H1 (cell line): ENCODE measurements around the gene CALCR. TPM values are rescaled to one million over a fixed set of nuclear protein-coding genes. Genes with fewer than 3 reads are reported as not detected.

Source experiments
- CTCF ChIA-PET: fragments of 300-600 bp; sonication (Branson Sonifier 250); formaldehyde crosslinking; loops from one replicate; lab custom pipeline; 2021; ENCODE audit not compliant: partially characterized antibody; lab: Charles Lee
- POLR2A ChIA-PET: fragments of 300-600 bp; sonication (Branson Sonifier 250); formaldehyde crosslinking; loops from one replicate; lab custom pipeline; 2021; ENCODE audit warnings: inconsistent platforms; ENCODE audit not compliant: partially characterized antibody; lab: Charles Lee
- DNase-seq, 2 experiments: peaks; one replicate each; pipeline versions ENCODE4 v3.0.0 to v3.0.0-alpha.2; 2010 to 2022; ENCODE audit warnings: low spot score in 2 of 2, low read depth in 1 of 2, mixed read lengths in 1 of 2
- FAIRE-seq: peaks from 2 replicates; lab custom pipeline; 2011; peaks lifted over from hg19 to GRCh38; lab: Jason Lieb, UNC
- H2AFZ ChIP-seq: 2 replicates; pipeline ENCODE4 v1.8.1; 2012; ENCODE audit warnings: low read length, inconsistent platforms
- H2AK5ac ChIP-seq: 2 replicates; pipeline ENCODE4 v1.6.1; 2013; ENCODE audit warnings: low read depth, low read length
- H2BK120ac ChIP-seq: replicated peaks from 2 replicates; pipeline ENCODE3; 2013; ENCODE audit warnings: low read depth, low read length, inconsistent platforms
- H2BK12ac ChIP-seq: 2 replicates; pipeline ENCODE4 v1.6.1; 2013; ENCODE audit warnings: low read depth, low read length
- H2BK15ac ChIP-seq: 2 replicates; pipeline ENCODE4 v1.6.1; 2013; ENCODE audit warnings: low read length
- H2BK20ac ChIP-seq: 2 replicates; pipeline ENCODE4 v1.6.1; 2013; ENCODE audit warnings: low read length
- H2BK5ac ChIP-seq: 2 replicates; pipeline ENCODE4 v1.6.1; 2013; ENCODE audit warnings: low read depth, low read length
- H3K14ac ChIP-seq: 2 replicates; pipeline ENCODE4 v1.6.1; 2013; ENCODE audit warnings: inconsistent platforms; ENCODE audit not compliant: insufficient read length
- H3K18ac ChIP-seq: 2 replicates; pipeline ENCODE4 v1.6.1; 2013; ENCODE audit warnings: low read length; ENCODE audit errors: extremely low read depth
- H3K23ac ChIP-seq: 2 replicates; pipeline ENCODE4 v1.6.1; 2013; ENCODE audit warnings: inconsistent platforms; ENCODE audit not compliant: insufficient read length
- H3K23me2 ChIP-seq: 2 replicates; pipeline ENCODE4 v1.6.1; 2013; ENCODE audit warnings: low read depth, low read length
- H3K27ac ChIP-seq: 2 replicates; pipeline ENCODE4 v1.6.1; 2011; ENCODE audit warnings: low read depth, low read length, inconsistent platforms
- H3K27me3 ChIP-seq, 4 experiments: replicated peaks in 1 of 4; 1 replicate in 1 of 4; 2 replicates in 3 of 4; pipeline versions ENCODE4 v1.6.1 to v1.8.1; 2011 to 2013; ENCODE audit warnings: low read length in 3 of 4, mild to moderate bottlenecking in 3 of 4, inconsistent platforms in 2 of 4, mixed read lengths in 2 of 4, moderate library complexity in 1 of 4; ENCODE audit not compliant: control insufficient read depth in 3 of 4, insufficient read depth in 3 of 4; ENCODE audit errors: extremely low read depth in 1 of 4
- H3K36me3 ChIP-seq, 4 experiments: 2 replicates each; pipeline versions ENCODE4 v1.6.1 to v1.8.1; 2011 to 2013; ENCODE audit warnings: mild to moderate bottlenecking in 4 of 4, low read length in 3 of 4, moderate library complexity in 2 of 4, control low read depth in 1 of 4, inconsistent platforms in 1 of 4; ENCODE audit not compliant: insufficient read depth in 4 of 4, control insufficient read depth in 2 of 4
- H3K4ac ChIP-seq: replicated peaks from 2 replicates; pipeline ENCODE3; 2013; ENCODE audit warnings: low read length, low read depth, mixed read lengths, inconsistent platforms; ENCODE audit not compliant: insufficient read length
- H3K4me1 ChIP-seq, 4 experiments: replicated peaks in 1 of 4; 1 replicate in 1 of 4; 2 replicates in 3 of 4; pipeline versions ENCODE4 v1.6.1 to v1.8.1; 2011 to 2013; ENCODE audit warnings: low read length in 3 of 4, inconsistent platforms in 2 of 4, mixed read lengths in 1 of 4; ENCODE audit not compliant: insufficient read depth in 4 of 4, control insufficient read depth in 3 of 4
- H3K4me2 ChIP-seq, 2 experiments: 2 replicates each; pipeline versions ENCODE4 v1.6.1 to v1.8.1; 2011 to 2013; ENCODE audit warnings: low read depth in 2 of 2, low read length in 2 of 2, control low read depth in 1 of 2, inconsistent platforms in 1 of 2, mild to moderate bottlenecking in 1 of 2; ENCODE audit not compliant: insufficient read depth in 1 of 2
- H3K4me3 ChIP-seq, 4 experiments: fragments of 200-600, 300-600 bp in 1 of 4; sonication (generic), shearing (Covaris generic), sonication (Bioruptor Twin) in 1 of 4; 2 replicates each; pipeline versions ENCODE4 v1.5.1 to v1.8.1; 2011 to 2016; ENCODE audit warnings: low read length in 4 of 4, low read depth in 3 of 4, control low read depth in 2 of 4, inconsistent platforms in 2 of 4, mild to moderate bottlenecking in 2 of 4, mixed read lengths in 1 of 4, moderate library complexity in 1 of 4; ENCODE audit not compliant: insufficient read depth in 2 of 4; ENCODE audit errors: extremely low read depth in 1 of 4
- H3K56ac ChIP-seq: replicated peaks from 2 replicates; pipeline ENCODE3; 2013; ENCODE audit warnings: low read depth, mild to moderate bottlenecking, mixed read lengths, low read length, inconsistent platforms; ENCODE audit not compliant: insufficient read length
- H3K79me1 ChIP-seq: 2 replicates; pipeline ENCODE4 v1.6.1; 2013; ENCODE audit warnings: low read depth, low read length, control low read depth
- H3K79me2 ChIP-seq, 2 experiments: 2 replicates each; pipeline versions ENCODE4 v1.6.1 to v1.8.1; 2012 to 2013; ENCODE audit warnings: low read length in 2 of 2, mild to moderate bottlenecking in 2 of 2, inconsistent platforms in 1 of 2; ENCODE audit not compliant: insufficient read depth in 2 of 2, control insufficient read depth in 1 of 2
- H3K9ac ChIP-seq, 4 experiments: replicated peaks in 1 of 4; 1 replicate in 1 of 4; 2 replicates in 3 of 4; pipeline versions ENCODE4 v1.6.1 to v1.8.1; 2011 to 2013; ENCODE audit warnings: low read depth in 3 of 4, low read length in 3 of 4, control low read depth in 2 of 4, mild to moderate bottlenecking in 2 of 4, moderate library complexity in 2 of 4, inconsistent platforms in 1 of 4; ENCODE audit errors: extremely low read depth in 1 of 4
- H3K9me3 ChIP-seq, 2 experiments: 2 replicates each; pipeline versions ENCODE4 v1.6.1 to v1.8.1; 2012 to 2013; ENCODE audit warnings: mild to moderate bottlenecking in 2 of 2, moderate library complexity in 2 of 2, control low read depth in 1 of 2, inconsistent platforms in 1 of 2, low read depth in 1 of 2, low read length in 1 of 2, mixed read lengths in 1 of 2; ENCODE audit not compliant: insufficient read depth in 2 of 2
- H4K20me1 ChIP-seq, 2 experiments: replicated peaks in 1 of 2; 2 replicates each; pipeline versions ENCODE3 to v1.8.1; 2011 to 2013; ENCODE audit warnings: inconsistent platforms in 2 of 2, low read length in 2 of 2, mild to moderate bottlenecking in 1 of 2; ENCODE audit not compliant: insufficient read depth in 2 of 2, control insufficient read depth in 1 of 2
- H4K5ac ChIP-seq: 2 replicates; pipeline ENCODE4 v1.6.1; 2013; ENCODE audit warnings: low read length, low read depth, mixed read lengths, inconsistent platforms; ENCODE audit not compliant: insufficient read length
- H4K8ac ChIP-seq: 2 replicates; pipeline ENCODE4 v1.8.0; 2013; ENCODE audit warnings: mild to moderate bottlenecking, moderate library complexity, low read length, inconsistent platforms; ENCODE audit not compliant: insufficient read depth; ENCODE audit errors: extremely low read depth
- H4K91ac ChIP-seq: replicated peaks from 2 replicates; pipeline ENCODE3; 2013; ENCODE audit warnings: low read length, mixed read lengths, inconsistent platforms; ENCODE audit not compliant: insufficient read length
- KDM1A ChIP-seq: fragments of 200-600, 300-600 bp; sonication (generic); IDR thresholded peaks from 2 replicates; pipeline ENCODE4 v1.7.1; 2016; ENCODE audit warnings: mild to moderate bottlenecking, low read length, borderline replicate concordance
- WGBS, 2 experiments: shearing (Covaris generic) in 1 of 2; methylation state at CpG; one replicate each; pipeline versions ENCODE4 v1.1.6 to v1.1.7; 2013 to 2015; ENCODE audit warnings: low lambda C conversion rate in 2 of 2, mixed read lengths in 2 of 2, inconsistent platforms in 1 of 2, low coverage in 1 of 2, missing lambda C conversion rate in 1 of 2; ENCODE audit not compliant: insufficient replicate concordance in 2 of 2, insufficient coverage in 1 of 2, insufficient read length in 1 of 2; ENCODE audit errors: extremely low coverage in 1 of 2, missing lambda C conversion rate in 1 of 2; 5-methylcytosine and 5-hydroxymethylcytosine counted together
- polyA plus RNA-seq, 7 experiments: library from polyadenylated mRNA; depleted of rRNA in 3 of 7; stranded (reverse) in 5 of 7; unstranded in 2 of 7; fragments of >200 nt in 5 of 7; fragments of 200-250 nt in 2 of 7; gene quantifications; 1 replicate in 5 of 7; 2 replicates in 1 of 7; 4 replicates in 1 of 7; pipeline versions ENCODE4 v1.2.1 to v1.2.3, GENCODE V29; 2011 to 2013; ENCODE audit warnings: missing spikeins in 2 of 7, mixed read lengths in 2 of 7
- total RNA-seq: library from RNA; stranded (reverse); fragmentation: NEBNext Ultra II Directional; extraction: Animal tissue kit (Norgen Biotek cat#: 25700); gene quantifications from 2 replicates; pipeline ENCODE4 v1.2.1, GENCODE V29; 2021

The CALCR gene
- total and polyA plus RNA-seq, 2 of the 8 experiments (the other 6 are each of a cell fraction or from before 2014, with no cell fraction given), result 1.0 to 3.6 TPM

GRCh38 chr7:93538061-93538460 is 36.5 kb downstream of the CALCR start:
- H3K18ac ChIP-seq, result no peak overlapping the region
- no peaks in the 10 kb centered on the region for H3K36me3 ChIP-seq
- H3K23me2 ChIP-seq, result no peaks in the 10 kb centered on the region
- no peak overlapping the region for H2BK15ac ChIP-seq
- DNase-seq (no peak), FAIRE-seq (no peak)
- H2AFZ ChIP-seq, result no peak overlapping the region
- H3K56ac ChIP-seq, result no peak overlapping the region
- no peak overlapping the region for H2AK5ac ChIP-seq
- H3K23ac ChIP-seq, result no peak overlapping the region
- 90% methylated on average over 1 of the region's 1 CpG; no CpG with 5 or more reads in 1 of the 2 experiments for WGBS, 2 experiments
- no peak overlapping the region for H4K91ac ChIP-seq
- TF ChIP-seq KDM1A, result no peak
- H4K20me1 ChIP-seq, result no peaks in the 10 kb centered on the region
- ChIA-PET CTCF (interaction anchor here (1.6 kb wide), 1 partner anchor 9 kb away, joined by 4 read pairs; no protein-coding TSS in a partner anchor), POLR2A (no interaction called here)
- H3K79me2 ChIP-seq, result no peaks in the 10 kb centered on the region
- H3K27me3 ChIP-seq, result no peaks in the 10 kb centered on the region
- H2BK12ac ChIP-seq, result no peak overlapping the region
- H3K14ac ChIP-seq, result no peak overlapping the region
- no peaks in the 10 kb centered on the region for H3K79me1 ChIP-seq
- no peak overlapping the region for H4K8ac ChIP-seq
- H2BK20ac ChIP-seq, result no peak overlapping the region
- H3K9ac ChIP-seq, result no peak overlapping the region
- no peak overlapping the region for H3K4me3 ChIP-seq
- peaks cover 0 to 4% (median 3%) of the 10 kb centered on the region in 4 experiments; a peak in 3 of 7 replicates for H3K4me1 ChIP-seq
- no peak overlapping the region for H2BK120ac ChIP-seq
- H2BK5ac ChIP-seq, result no peak overlapping the region
- H4K5ac ChIP-seq, result no peak overlapping the region
- H3K27ac ChIP-seq, result no peak overlapping the region
- H3K4ac ChIP-seq, result no peak overlapping the region
- H3K9me3 ChIP-seq, result no peaks in the 10 kb centered on the region
- no peak overlapping the region for H3K4me2 ChIP-seq
